ENCODE measurements around the gene B3GNT2. TPM values are rescaled to one million over a fixed set of nuclear protein-coding genes. Genes with fewer than 3 reads are reported as not detected.
"Not testable (repeated sequence)": the region's sequence is repeated elsewhere in the genome, so short reads cannot be mapped to it uniquely, and the experiment has no call there.

The B3GNT2 gene
- total RNA-seq, 1 experiment from 2014 or later = 50.5 TPM

- H3K36me3 Mint-ChIP-seq (ENCODE audit: insufficient read depth, unreplicated experiment) = peaks cover 23% of the 10 kb centered on the region
- peak overlapping the region; percentile 79 for H3K4me3 Mint-ChIP-seq (ENCODE audit: unreplicated experiment)
- intact Hi-C loops (cut with micrococcal nuclease; ENCODE audit: unreplicated experiment) = loop anchor here (2.0 to 10.0 kb wide), 3 partner anchors 202 to 280 kb away; no protein-coding TSS in a partner anchor
- BruUV-seq (replicated peaks) = no TSS peak
- Histone ChIP-seq H3K9me3 (no peaks in the 10 kb centered on the region), H3K4me3 (ENCODE audit: low read depth, low read length) (peak overlapping the region; percentile 95), H3K4me1 (peaks cover 24% of the 10 kb centered on the region), H3K27me3 (replicated peaks; ENCODE audit: control insufficient read depth, insufficient read depth, low read length) (no peaks in the 10 kb centered on the region), H3K36me3 (ENCODE audit: control insufficient read depth, insufficient read depth, low read length) (no peaks in the 10 kb centered on the region)
- peak overlapping the region; percentile 9 for H3K27ac Mint-ChIP-seq (ENCODE audit: unreplicated experiment)
- H3K9me3 Mint-ChIP-seq (ENCODE audit: unreplicated experiment) = no peaks in the 10 kb centered on the region
- ChIA-PET POLR2A (interaction anchor here (0.5 to 1.7 kb wide), 3 partner anchors 173 to 250 kb away, joined by 3 to 6 read pairs (median 5); no protein-coding TSS in a partner anchor), CTCF (interaction anchor here (0.6 kb wide), 2 partner anchors 32 to 368 kb away, joined by 3 to 4 read pairs; no protein-coding TSS in a partner anchor)
- H3K4me1 Mint-ChIP-seq (ENCODE audit: low read depth, unreplicated experiment) = peaks cover 15% of the 10 kb centered on the region
- DNase-seq = peak; percentile 47 to 56
- no peak for TF ChIP-seq CTCF (IDR thresholded peaks at IDR 0.05; ENCODE audit: insufficient read depth in 1 of 2, low read depth in 1 of 2, low read length in 1 of 2, severe bottlenecking in 1 of 2, unreplicated experiment in 1 of 2)
- no peaks in the 10 kb centered on the region for H3K27me3 Mint-ChIP-seq (ENCODE audit: insufficient read depth, unreplicated experiment)
These were observed 1.4 kb downstream of the B3GNT2 start for GRCh38 chr2:62197011-62197924.

- peak overlapping the region; percentile 9 for H3K27ac Mint-ChIP-seq (ENCODE audit: unreplicated experiment)
- H3K4me1 ChIP-seq = peaks cover 24% of the 10 kb centered on the region
- CTCF ChIA-PET = interaction anchor here (0.6 kb wide), 1 partner anchor 367 kb away, joined by 4 read pairs; no protein-coding TSS in a partner anchor
These were observed 2.2 kb downstream of the B3GNT2 start for GRCh38 chr2:62197925-62198633.

GRCh38 chr2:62198854-62199253 is 2.9 kb downstream of the B3GNT2 start:
- intact Hi-C loops (cut with micrococcal nuclease; ENCODE audit: unreplicated experiment) = loop anchor here (5.0 to 10.0 kb wide), 2 partner anchors 204 to 282 kb away; no protein-coding TSS in a partner anchor
- peaks cover 30% of the 10 kb centered on the region for H3K4me1 Mint-ChIP-seq (ENCODE audit: low read depth, unreplicated experiment)
- not testable (repeated sequence) for H3K4me3 ChIP-seq (ENCODE audit: low read depth, low read length)

More at GRCh38 chr2:62197925-62198633, 2.2 kb downstream of the B3GNT2 start:
- Mint-ChIP-seq H3K4me3 (ENCODE audit: unreplicated experiment) (peak overlapping the region; percentile 79), H3K27me3 (ENCODE audit: insufficient read depth, unreplicated experiment) (no peaks in the 10 kb centered on the region), H3K4me1 (ENCODE audit: low read depth, unreplicated experiment) (peaks cover 23% of the 10 kb centered on the region), H3K36me3 (ENCODE audit: insufficient read depth, unreplicated experiment) (peaks cover 21% of the 10 kb centered on the region), H3K9me3 (ENCODE audit: unreplicated experiment) (no peaks in the 10 kb centered on the region)
- intact Hi-C loops (cut with micrococcal nuclease; ENCODE audit: unreplicated experiment) = loop anchor here (2.0 to 10.0 kb wide), 3 partner anchors 203 to 281 kb away; no protein-coding TSS in a partner anchor
- no peak for TF ChIP-seq CTCF (IDR thresholded peaks at IDR 0.05; ENCODE audit: insufficient read depth in 1 of 2, low read depth in 1 of 2, low read length in 1 of 2, severe bottlenecking in 1 of 2, unreplicated experiment in 1 of 2)
- no peak for DNase-seq
- no peaks in the 10 kb centered on the region for H3K27me3 ChIP-seq (replicated peaks; ENCODE audit: control insufficient read depth, insufficient read depth, low read length)
- H3K36me3 ChIP-seq (ENCODE audit: control insufficient read depth, insufficient read depth, low read length) = no peaks in the 10 kb centered on the region
- POLR2A ChIA-PET = interaction anchor here (0.5 to 1.7 kb wide), 3 partner anchors 174 to 251 kb away, joined by 3 to 6 read pairs (median 5); no protein-coding TSS in a partner anchor
- no peaks in the 10 kb centered on the region for H3K9me3 ChIP-seq
- peak overlapping the region; percentile 95 for H3K4me3 ChIP-seq (ENCODE audit: low read depth, low read length)
- TSS peak; percentile 23 for BruUV-seq (replicated peaks)

More at GRCh38 chr2:62198854-62199253, 2.9 kb downstream of the B3GNT2 start:
- not testable (repeated sequence) for H3K36me3 ChIP-seq (ENCODE audit: control insufficient read depth, insufficient read depth, low read length); BruUV-seq (replicated peaks); DNase-seq; H3K27ac Mint-ChIP-seq (ENCODE audit: unreplicated experiment); H3K27me3 Mint-ChIP-seq (ENCODE audit: insufficient read depth, unreplicated experiment); H3K9me3 ChIP-seq; H3K27me3 ChIP-seq (replicated peaks; ENCODE audit: control insufficient read depth, insufficient read depth, low read length); H3K9me3 Mint-ChIP-seq (ENCODE audit: unreplicated experiment)
- H3K4me3 Mint-ChIP-seq (ENCODE audit: unreplicated experiment) = peak overlapping the region; percentile 79
- POLR2A ChIA-PET = interaction anchor here (1.7 kb wide), 1 partner anchor 213 kb away, joined by 5 read pairs; no protein-coding TSS in a partner anchor
- peaks cover 21% of the 10 kb centered on the region for H3K36me3 Mint-ChIP-seq (ENCODE audit: insufficient read depth, unreplicated experiment)
- peaks cover 24% of the 10 kb centered on the region for H3K4me1 ChIP-seq
- CTCF ChIA-PET = interaction anchor here (0.6 to 0.8 kb wide), 2 partner anchors 14 to 263 kb away, joined by 3 read pairs; no protein-coding TSS in a partner anchor
